ENCODE data around the gene HOMER2. TPM values are rescaled to one million over a fixed set of nuclear protein-coding genes. Genes with fewer than 3 reads are reported as not detected.

The HOMER2 gene
- total RNA-seq, 3 donors from 2014 or later: 6.1 to 295 (median 77.7) TPM

DNA sequence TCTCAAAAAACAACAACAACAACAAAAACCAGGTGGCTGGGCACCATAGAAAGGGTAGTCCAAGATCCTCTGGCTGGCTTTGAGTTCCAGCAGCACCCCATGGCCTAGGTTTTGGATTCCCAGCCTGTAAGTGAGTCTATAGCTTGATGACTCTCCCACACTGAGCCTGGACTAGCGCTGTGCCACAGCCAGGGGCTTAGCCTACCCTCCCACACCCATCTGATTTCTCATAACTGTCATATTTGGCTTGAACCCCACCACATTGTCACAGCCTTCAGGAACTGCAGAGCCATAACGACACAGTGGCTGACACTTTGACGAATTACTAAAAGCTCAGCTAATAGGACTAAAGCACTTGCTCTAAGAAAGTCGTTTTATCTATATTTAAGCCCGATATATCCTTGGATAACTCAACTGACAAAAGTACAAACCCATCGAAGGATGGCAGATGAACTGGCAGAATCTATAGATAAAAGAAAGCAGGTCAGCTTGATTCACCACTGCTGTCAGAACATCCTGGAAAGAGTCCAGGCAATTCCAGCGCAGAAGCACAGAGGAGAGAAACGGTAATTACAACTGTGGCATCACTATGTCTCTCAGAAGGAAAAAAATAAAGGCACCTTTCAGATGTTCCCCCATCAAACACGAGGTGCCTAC is 62.1 kb downstream of the HOMER2 start:
- Histone ChIP-seq H3K36me3 (no peaks in the 10 kb centered on the region), H3K27ac (peak overlapping the region in 1 of 2 donors; percentile 56), H3K4me3 (no peak overlapping the region), H3K4me1 (no peaks in the 10 kb centered on the region), H3K27me3 (no peaks in the 10 kb centered on the region), H3K9me3 (no peaks in the 10 kb centered on the region)
- no peak for DNase-seq (ENCODE audit: low spot score in 2 of 2)
- intact Hi-C loops (cut with DNase I; ENCODE audit: low total_unique reads): no loop called here
- TF ChIP-seq, protein P1, sequence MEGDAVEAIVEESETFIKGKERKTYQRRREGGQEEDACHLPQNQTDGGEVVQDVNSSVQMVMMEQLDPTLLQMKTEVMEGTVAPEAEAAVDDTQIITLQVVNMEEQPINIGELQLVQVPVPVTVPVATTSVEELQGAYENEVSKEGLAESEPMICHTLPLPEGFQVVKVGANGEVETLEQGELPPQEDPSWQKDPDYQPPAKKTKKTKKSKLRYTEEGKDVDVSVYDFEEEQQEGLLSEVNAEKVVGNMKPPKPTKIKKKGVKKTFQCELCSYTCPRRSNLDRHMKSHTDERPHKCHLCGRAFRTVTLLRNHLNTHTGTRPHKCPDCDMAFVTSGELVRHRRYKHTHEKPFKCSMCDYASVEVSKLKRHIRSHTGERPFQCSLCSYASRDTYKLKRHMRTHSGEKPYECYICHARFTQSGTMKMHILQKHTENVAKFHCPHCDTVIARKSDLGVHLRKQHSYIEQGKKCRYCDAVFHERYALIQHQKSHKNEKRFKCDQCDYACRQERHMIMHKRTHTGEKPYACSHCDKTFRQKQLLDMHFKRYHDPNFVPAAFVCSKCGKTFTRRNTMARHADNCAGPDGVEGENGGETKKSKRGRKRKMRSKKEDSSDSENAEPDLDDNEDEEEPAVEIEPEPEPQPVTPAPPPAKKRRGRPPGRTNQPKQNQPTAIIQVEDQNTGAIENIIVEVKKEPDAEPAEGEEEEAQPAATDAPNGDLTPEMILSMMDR (IDR thresholded peaks at IDR 0.05): no peak
- TF ChIP-seq POLR2A (IDR thresholded peaks at IDR 0.05): no peak
- TF ChIP-seq POLR2AphosphoS5 (IDR thresholded peaks at IDR 0.05): no peak

GRCh38 chr15:82882273-82882928 is 70.1 kb downstream of the HOMER2 start:
- Histone ChIP-seq H3K36me3 (no peaks in the 10 kb centered on the region), H3K27ac (no peak overlapping the region), H3K4me3 (no peak overlapping the region), H3K9me3 (no peaks in the 10 kb centered on the region), H3K27me3 (no peaks in the 10 kb centered on the region), H3K4me1 (no peaks in the 10 kb centered on the region)
- DNase-seq (ENCODE audit: low spot score in 2 of 2): no peak
- no peak for TF ChIP-seq POLR2A (IDR thresholded peaks at IDR 0.05)
- TF ChIP-seq POLR2AphosphoS5 (IDR thresholded peaks at IDR 0.05): no peak
- TF ChIP-seq, protein P1 (IDR thresholded peaks at IDR 0.05): no peak
- intact Hi-C loops (cut with DNase I; ENCODE audit: low total_unique reads): no loop called here

- H3K4me1 ChIP-seq: no peaks in the 10 kb centered on the region
- H3K4me3 ChIP-seq: no peak overlapping the region
- no peak for DNase-seq (ENCODE audit: low spot score in 2 of 2)
- no peaks in the 10 kb centered on the region for H3K36me3 ChIP-seq
- TF ChIP-seq, protein P1 (IDR thresholded peaks at IDR 0.05): no peak
- TF ChIP-seq POLR2AphosphoS5 (IDR thresholded peaks at IDR 0.05) (no peak), POLR2A (IDR thresholded peaks at IDR 0.05) (no peak)
- H3K9me3 ChIP-seq: no peaks in the 10 kb centered on the region
- intact Hi-C loops (cut with DNase I; ENCODE audit: low total_unique reads): no loop called here
- no peak overlapping the region for H3K27ac ChIP-seq
- no peaks in the 10 kb centered on the region for H3K27me3 ChIP-seq
These were observed 70.8 kb downstream of the HOMER2 start for GRCh38 chr15:82881747-82882146.

- H3K4me1 ChIP-seq: no peaks in the 10 kb centered on the region
- no peaks in the 10 kb centered on the region for H3K36me3 ChIP-seq
- no peak overlapping the region for H3K4me3 ChIP-seq
- H3K9me3 ChIP-seq: no peaks in the 10 kb centered on the region
- TF ChIP-seq POLR2A (IDR thresholded peaks at IDR 0.05) (no peak), POLR2AphosphoS5 (IDR thresholded peaks at IDR 0.05) (no peak)
- TF ChIP-seq, protein P1 (IDR thresholded peaks at IDR 0.05): no peak
- DNase-seq (ENCODE audit: low spot score in 2 of 2): no peak
- no peaks in the 10 kb centered on the region for H3K27me3 ChIP-seq
- no peak overlapping the region for H3K27ac ChIP-seq
- intact Hi-C loops (cut with DNase I; ENCODE audit: low total_unique reads): no loop called here
These were observed 71.8 kb downstream of the HOMER2 start for GRCh38 chr15:82880704-82881103.

- no peak for DNase-seq (ENCODE audit: low spot score in 2 of 2)
- H3K4me3 ChIP-seq: no peak overlapping the region
- H3K4me1 ChIP-seq: no peaks in the 10 kb centered on the region
- H3K36me3 ChIP-seq: no peaks in the 10 kb centered on the region
- no peaks in the 10 kb centered on the region for H3K27me3 ChIP-seq
- intact Hi-C loops (cut with DNase I; ENCODE audit: low total_unique reads): no loop called here
- no peak overlapping the region for H3K27ac ChIP-seq
- H3K9me3 ChIP-seq: no peaks in the 10 kb centered on the region
- TF ChIP-seq, protein P1 (IDR thresholded peaks at IDR 0.05): no peak
- TF ChIP-seq POLR2A (IDR thresholded peaks at IDR 0.05): no peak
- no peak for TF ChIP-seq POLR2AphosphoS5 (IDR thresholded peaks at IDR 0.05)
These were observed 74.2 kb downstream of the HOMER2 start for GRCh38 chr15:82878325-82878724.
